ENCODE data around the gene PNLIPRP2. TPM values are rescaled to one million over a fixed set of nuclear protein-coding genes. Genes with fewer than 3 reads are reported as not detected.

Gene PNLIPRP2
- total RNA-seq, 1 experiment from 2014 or later: 0.28 TPM

DNA sequence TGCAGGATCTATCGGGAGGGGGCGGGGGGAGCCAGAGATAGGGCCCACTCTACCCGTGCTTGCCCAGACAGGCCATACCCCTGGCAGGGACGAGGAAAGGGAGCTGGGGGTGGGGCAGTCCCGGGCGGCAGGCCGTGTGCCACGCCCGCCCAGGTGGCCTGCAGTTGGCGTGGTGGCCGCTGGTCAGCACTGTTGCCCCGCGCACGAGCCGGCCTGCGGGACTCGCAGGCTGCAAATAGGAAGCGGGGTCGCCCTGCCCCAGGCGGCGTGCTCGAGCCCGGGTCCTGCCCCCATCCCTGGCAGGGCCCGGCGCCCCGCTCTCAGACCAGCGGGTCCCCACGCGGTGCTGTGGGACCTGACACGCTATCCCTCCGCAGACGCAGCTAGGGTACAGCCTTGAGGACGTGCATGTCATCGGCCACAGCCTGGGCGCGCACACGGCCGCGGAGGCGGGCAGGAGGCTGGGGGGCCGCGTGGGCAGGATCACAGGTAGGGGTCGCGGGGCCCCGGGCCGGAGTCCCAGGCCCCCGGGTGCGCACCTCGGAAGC is 6.7 kb downstream of the PNLIPRP2 start (continued):
- TF ChIP-seq, protein P1, sequence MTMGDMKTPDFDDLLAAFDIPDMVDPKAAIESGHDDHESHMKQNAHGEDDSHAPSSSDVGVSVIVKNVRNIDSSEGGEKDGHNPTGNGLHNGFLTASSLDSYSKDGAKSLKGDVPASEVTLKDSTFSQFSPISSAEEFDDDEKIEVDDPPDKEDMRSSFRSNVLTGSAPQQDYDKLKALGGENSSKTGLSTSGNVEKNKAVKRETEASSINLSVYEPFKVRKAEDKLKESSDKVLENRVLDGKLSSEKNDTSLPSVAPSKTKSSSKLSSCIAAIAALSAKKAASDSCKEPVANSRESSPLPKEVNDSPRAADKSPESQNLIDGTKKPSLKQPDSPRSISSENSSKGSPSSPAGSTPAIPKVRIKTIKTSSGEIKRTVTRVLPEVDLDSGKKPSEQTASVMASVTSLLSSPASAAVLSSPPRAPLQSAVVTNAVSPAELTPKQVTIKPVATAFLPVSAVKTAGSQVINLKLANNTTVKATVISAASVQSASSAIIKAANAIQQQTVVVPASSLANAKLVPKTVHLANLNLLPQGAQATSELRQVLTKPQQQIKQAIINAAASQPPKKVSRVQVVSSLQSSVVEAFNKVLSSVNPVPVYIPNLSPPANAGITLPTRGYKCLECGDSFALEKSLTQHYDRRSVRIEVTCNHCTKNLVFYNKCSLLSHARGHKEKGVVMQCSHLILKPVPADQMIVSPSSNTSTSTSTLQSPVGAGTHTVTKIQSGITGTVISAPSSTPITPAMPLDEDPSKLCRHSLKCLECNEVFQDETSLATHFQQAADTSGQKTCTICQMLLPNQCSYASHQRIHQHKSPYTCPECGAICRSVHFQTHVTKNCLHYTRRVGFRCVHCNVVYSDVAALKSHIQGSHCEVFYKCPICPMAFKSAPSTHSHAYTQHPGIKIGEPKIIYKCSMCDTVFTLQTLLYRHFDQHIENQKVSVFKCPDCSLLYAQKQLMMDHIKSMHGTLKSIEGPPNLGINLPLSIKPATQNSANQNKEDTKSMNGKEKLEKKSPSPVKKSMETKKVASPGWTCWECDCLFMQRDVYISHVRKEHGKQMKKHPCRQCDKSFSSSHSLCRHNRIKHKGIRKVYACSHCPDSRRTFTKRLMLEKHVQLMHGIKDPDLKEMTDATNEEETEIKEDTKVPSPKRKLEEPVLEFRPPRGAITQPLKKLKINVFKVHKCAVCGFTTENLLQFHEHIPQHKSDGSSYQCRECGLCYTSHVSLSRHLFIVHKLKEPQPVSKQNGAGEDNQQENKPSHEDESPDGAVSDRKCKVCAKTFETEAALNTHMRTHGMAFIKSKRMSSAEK (CRISPR knock-in tag; IDR thresholded peaks at IDR 0.05; ENCODE audit: borderline replicate concordance): no peak
- TF ChIP-seq ZBTB21 (CRISPR knock-in tag; IDR thresholded peaks at IDR 0.05; ENCODE audit: borderline replicate concordance) (no peak), NFATC4 (CRISPR knock-in tag; IDR thresholded peaks at IDR 0.05) (no peak), FOXP1 (CRISPR knock-in tag; IDR thresholded peaks at IDR 0.05; ENCODE audit: borderline replicate concordance) (peak; percentile 65; the same call in 1 of the 2 replicates), ETV6 (CRISPR knock-in tag; IDR thresholded peaks at IDR 0.05) (0 out of 2 replicates have a peak, but pooled peaks have one; percentile 50), TEAD1 (CRISPR knock-in tag; IDR thresholded peaks at IDR 0.05) (0 out of 2 replicates have a peak, but pooled peaks have one; percentile 16), ZNF671 (CRISPR knock-in tag; IDR thresholded peaks at IDR 0.05) (no peak), TP53 (CRISPR knock-in tag; IDR thresholded peaks at IDR 0.05) (peak; percentile 27; the same call in 1 of the 2 replicates), MYBL2 (CRISPR knock-in tag; IDR thresholded peaks at IDR 0.05) (0 out of 2 replicates have a peak, but pooled peaks have one; percentile 45), RORB (CRISPR knock-in tag; IDR thresholded peaks at IDR 0.05) (no peak), ZNF121 (CRISPR knock-in tag; IDR thresholded peaks at IDR 0.05) (0 out of 2 replicates have a peak, but pooled peaks have one; percentile 8), HMGA2 (CRISPR knock-in tag; IDR thresholded peaks at IDR 0.05) (no peak), FOXJ3 (CRISPR knock-in tag; IDR thresholded peaks at IDR 0.05; ENCODE audit: borderline replicate concordance) (no peak), GRHL2 (CRISPR knock-in tag; IDR thresholded peaks at IDR 0.05; ENCODE audit: insufficient replicate concordance, severe bottlenecking) (no peak), ZNF423 (CRISPR knock-in tag; IDR thresholded peaks at IDR 0.05) (no peak; the same call in 1 of the 2 replicates), ZNF138 (CRISPR knock-in tag; conservative IDR thresholded peaks at IDR 0.05) (no peak), CBFB (CRISPR knock-in tag; IDR thresholded peaks at IDR 0.05; ENCODE audit: low read depth) (0 out of 2 replicates have a peak, but pooled peaks have one; percentile 41), IRF2 (CRISPR knock-in tag; IDR thresholded peaks at IDR 0.05; ENCODE audit: borderline replicate concordance, low read depth) (no peak)
- TF ChIP-seq, protein P2, sequence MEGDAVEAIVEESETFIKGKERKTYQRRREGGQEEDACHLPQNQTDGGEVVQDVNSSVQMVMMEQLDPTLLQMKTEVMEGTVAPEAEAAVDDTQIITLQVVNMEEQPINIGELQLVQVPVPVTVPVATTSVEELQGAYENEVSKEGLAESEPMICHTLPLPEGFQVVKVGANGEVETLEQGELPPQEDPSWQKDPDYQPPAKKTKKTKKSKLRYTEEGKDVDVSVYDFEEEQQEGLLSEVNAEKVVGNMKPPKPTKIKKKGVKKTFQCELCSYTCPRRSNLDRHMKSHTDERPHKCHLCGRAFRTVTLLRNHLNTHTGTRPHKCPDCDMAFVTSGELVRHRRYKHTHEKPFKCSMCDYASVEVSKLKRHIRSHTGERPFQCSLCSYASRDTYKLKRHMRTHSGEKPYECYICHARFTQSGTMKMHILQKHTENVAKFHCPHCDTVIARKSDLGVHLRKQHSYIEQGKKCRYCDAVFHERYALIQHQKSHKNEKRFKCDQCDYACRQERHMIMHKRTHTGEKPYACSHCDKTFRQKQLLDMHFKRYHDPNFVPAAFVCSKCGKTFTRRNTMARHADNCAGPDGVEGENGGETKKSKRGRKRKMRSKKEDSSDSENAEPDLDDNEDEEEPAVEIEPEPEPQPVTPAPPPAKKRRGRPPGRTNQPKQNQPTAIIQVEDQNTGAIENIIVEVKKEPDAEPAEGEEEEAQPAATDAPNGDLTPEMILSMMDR (IDR thresholded peaks at IDR 0.05): peak; percentile 45
- TF ChIP-seq, protein P3, sequence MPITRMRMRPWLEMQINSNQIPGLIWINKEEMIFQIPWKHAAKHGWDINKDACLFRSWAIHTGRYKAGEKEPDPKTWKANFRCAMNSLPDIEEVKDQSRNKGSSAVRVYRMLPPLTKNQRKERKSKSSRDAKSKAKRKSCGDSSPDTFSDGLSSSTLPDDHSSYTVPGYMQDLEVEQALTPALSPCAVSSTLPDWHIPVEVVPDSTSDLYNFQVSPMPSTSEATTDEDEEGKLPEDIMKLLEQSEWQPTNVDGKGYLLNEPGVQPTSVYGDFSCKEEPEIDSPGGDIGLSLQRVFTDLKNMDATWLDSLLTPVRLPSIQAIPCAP (CRISPR knock-in tag; IDR thresholded peaks at IDR 0.05): no peak
- TF ChIP-seq, protein P4, sequence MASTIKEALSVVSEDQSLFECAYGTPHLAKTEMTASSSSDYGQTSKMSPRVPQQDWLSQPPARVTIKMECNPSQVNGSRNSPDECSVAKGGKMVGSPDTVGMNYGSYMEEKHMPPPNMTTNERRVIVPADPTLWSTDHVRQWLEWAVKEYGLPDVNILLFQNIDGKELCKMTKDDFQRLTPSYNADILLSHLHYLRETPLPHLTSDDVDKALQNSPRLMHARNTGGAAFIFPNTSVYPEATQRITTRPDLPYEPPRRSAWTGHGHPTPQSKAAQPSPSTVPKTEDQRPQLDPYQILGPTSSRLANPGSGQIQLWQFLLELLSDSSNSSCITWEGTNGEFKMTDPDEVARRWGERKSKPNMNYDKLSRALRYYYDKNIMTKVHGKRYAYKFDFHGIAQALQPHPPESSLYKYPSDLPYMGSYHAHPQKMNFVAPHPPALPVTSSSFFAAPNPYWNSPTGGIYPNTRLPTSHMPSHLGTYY (CRISPR knock-in tag; IDR thresholded peaks at IDR 0.05): no peak
- TF ChIP-seq, protein P5, sequence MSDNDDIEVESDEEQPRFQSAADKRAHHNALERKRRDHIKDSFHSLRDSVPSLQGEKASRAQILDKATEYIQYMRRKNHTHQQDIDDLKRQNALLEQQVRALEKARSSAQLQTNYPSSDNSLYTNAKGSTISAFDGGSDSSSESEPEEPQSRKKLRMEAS (CRISPR knock-in tag; IDR thresholded peaks at IDR 0.05): peak; percentile 86
- TF ChIP-seq, protein P6, sequence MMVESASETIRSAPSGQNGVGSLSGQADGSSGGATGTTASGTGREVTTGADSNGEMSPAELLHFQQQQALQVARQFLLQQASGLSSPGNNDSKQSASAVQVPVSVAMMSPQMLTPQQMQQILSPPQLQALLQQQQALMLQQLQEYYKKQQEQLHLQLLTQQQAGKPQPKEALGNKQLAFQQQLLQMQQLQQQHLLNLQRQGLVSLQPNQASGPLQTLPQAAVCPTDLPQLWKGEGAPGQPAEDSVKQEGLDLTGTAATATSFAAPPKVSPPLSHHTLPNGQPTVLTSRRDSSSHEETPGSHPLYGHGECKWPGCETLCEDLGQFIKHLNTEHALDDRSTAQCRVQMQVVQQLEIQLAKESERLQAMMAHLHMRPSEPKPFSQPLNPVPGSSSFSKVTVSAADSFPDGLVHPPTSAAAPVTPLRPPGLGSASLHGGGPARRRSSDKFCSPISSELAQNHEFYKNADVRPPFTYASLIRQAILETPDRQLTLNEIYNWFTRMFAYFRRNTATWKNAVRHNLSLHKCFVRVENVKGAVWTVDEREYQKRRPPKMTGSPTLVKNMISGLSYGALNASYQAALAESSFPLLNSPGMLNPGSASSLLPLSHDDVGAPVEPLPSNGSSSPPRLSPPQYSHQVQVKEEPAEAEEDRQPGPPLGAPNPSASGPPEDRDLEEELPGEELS (CRISPR knock-in tag; IDR thresholded peaks at IDR 0.05): no peak
- TF ChIP-seq, protein P7, sequence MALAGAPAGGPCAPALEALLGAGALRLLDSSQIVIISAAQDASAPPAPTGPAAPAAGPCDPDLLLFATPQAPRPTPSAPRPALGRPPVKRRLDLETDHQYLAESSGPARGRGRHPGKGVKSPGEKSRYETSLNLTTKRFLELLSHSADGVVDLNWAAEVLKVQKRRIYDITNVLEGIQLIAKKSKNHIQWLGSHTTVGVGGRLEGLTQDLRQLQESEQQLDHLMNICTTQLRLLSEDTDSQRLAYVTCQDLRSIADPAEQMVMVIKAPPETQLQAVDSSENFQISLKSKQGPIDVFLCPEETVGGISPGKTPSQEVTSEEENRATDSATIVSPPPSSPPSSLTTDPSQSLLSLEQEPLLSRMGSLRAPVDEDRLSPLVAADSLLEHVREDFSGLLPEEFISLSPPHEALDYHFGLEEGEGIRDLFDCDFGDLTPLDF (CRISPR knock-in tag; IDR thresholded peaks at IDR 0.05): no peak
- TF ChIP-seq, protein P8, sequence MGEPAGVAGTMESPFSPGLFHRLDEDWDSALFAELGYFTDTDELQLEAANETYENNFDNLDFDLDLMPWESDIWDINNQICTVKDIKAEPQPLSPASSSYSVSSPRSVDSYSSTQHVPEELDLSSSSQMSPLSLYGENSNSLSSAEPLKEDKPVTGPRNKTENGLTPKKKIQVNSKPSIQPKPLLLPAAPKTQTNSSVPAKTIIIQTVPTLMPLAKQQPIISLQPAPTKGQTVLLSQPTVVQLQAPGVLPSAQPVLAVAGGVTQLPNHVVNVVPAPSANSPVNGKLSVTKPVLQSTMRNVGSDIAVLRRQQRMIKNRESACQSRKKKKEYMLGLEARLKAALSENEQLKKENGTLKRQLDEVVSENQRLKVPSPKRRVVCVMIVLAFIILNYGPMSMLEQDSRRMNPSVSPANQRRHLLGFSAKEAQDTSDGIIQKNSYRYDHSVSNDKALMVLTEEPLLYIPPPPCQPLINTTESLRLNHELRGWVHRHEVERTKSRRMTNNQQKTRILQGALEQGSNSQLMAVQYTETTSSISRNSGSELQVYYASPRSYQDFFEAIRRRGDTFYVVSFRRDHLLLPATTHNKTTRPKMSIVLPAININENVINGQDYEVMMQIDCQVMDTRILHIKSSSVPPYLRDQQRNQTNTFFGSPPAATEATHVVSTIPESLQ (CRISPR knock-in tag; IDR thresholded peaks at IDR 0.05): no peak
